GM19035 (cell line): ENCODE measurements around the gene TBC1D10A.

ENCODE experiments used
- ATAC-seq: cut with Tn5 transposase; IDR thresholded peaks from one replicate; pipeline ENCODE4 v1.9.1; 2021; ENCODE audit not compliant: unreplicated experiment

Gene TBC1D10A

GRCh38 chr22:30248484-30248883, 78.3 kb downstream of the TBC1D10A start:
- no peak for ATAC-seq

- ATAC-seq = no peak
These were observed 78.8 kb downstream of the TBC1D10A start for GRCh38 chr22:30247974-30248373.

GRCh38 chr22:30247561-30247960, 79.2 kb downstream of the TBC1D10A start:
- no peak for ATAC-seq

GRCh38 chr22:30246814-30247376, 79.8 kb downstream of the TBC1D10A start:
- ATAC-seq = no peak

GRCh38 chr22:30245985-30246813, 80.5 kb downstream of the TBC1D10A start, which contains the start of gene LIF:
Gene LIF, minus strand, starts transcription at chr22:30246759. Its CDS starts 64 bp downstream, at chr22:30246695.
- no peak for ATAC-seq

GRCh38 chr22:30245181-30245984, 81.4 kb downstream of the TBC1D10A start:
- no peak for ATAC-seq

- no peak for ATAC-seq
These were observed 82.1 kb downstream of the TBC1D10A start for GRCh38 chr22:30244641-30245040.

- no peak for ATAC-seq
These were observed 82.7 kb downstream of the TBC1D10A start for GRCh38 chr22:30244066-30244465.

GRCh38 chr22:30243661-30244060, 83.1 kb downstream of the TBC1D10A start:
- ATAC-seq = no peak
